Skeletal muscle cell (primary cell): Measurements from ENCODE around the gene ZFHX2.

Experiments used
- DNase-seq: peaks from one replicate; pipeline ENCODE4 v3.0.0-alpha.2; 2010; ENCODE audit warnings: low read depth
- H3K4me3 ChIP-seq: 2 replicates; pipeline ENCODE4 v1.5.1; 2011; ENCODE audit warnings: low read depth, mild to moderate bottlenecking, control low read depth, low read length, moderate library complexity

Gene ZFHX2

DNA sequence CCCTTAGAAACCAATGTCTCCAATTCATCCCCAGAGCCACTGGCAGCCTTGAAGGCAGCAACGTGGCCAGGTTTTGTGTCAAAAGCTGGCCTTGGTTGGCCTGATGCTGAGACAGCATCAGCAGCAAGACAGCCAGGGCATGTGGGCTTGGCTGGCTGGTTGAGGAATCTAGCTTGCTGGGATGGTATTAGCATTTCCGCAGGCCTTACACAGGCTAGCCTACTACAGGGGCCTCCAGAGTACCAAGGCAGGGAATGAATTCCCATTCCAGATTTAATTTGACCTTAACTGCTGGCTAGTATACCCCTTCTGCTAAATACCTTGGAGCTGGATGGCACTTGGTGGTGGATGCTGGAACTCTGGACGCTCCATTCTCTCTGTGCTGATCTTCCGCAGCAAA is 66.2 kb downstream of the ZFHX2 start:
- DNase-seq, result no peak

GRCh38 chr14:23483236-23483854 is 68.2 kb downstream of the ZFHX2 start:
- no peak overlapping the region for H3K4me3 ChIP-seq
- no peak for DNase-seq

More for the DNA sequence above, 66.2 kb downstream of the ZFHX2 start:
- no peak overlapping the region for H3K4me3 ChIP-seq

DNA sequence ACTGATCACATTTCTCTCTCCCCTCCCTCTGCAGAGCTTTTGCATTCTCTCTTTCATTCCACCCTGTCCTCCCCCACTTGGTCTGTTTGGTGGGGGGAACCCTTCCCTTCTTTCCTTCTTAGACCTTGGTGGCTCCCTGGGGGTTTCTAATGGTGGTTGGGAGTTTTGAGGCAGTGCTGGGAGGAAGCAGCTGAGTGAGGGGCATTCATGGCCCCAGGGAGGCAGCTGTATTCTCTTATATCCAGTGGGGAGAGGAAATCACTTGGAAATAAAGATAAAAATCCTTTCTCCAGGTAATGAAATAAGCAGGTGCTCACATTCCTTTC is 68.8 kb downstream of the ZFHX2 start:
- H3K4me3 ChIP-seq, result no peak overlapping the region
- DNase-seq, result no peak

DNA sequence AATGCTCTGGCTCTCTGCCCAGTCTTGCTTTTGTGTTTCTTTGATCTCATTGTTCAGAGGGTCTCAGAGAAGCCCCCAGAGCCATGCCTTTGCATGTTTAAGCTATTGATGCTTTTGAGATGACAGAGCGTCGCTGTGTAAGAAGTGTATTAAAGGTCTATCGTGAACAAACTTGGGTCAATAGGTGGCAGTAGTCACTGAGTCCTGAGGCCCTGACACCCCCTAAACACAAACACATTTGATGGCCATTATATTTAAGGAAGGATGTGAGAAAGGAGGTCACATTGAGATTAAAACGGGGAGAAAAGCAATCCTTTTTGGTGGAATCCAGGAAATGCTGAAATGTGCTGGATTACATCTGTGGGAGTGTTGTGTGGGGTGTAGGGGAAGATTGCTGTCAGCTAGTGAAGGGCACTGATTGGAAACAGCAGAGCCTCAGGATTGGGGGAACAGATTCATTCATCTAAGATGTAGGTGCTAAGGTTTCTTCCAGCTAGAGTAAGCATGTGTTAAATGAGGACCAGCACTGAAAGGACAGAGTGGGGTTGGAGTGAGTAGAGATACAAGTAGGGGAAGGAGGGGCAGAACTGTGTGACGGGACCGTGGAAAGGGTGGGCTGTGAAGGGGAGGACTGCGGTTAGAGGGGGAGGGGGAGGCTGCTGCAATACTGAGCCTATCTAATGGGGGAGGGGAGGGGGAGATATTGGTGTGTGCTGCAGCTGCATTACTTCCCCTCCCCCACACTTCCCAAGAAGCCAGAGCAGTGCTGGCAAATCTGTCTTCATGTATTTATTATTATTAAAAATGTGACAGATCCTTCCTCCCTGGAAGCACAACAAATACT is 69.4 kb downstream of the ZFHX2 start:
- no peak for DNase-seq
- H3K4me3 ChIP-seq, result no peak overlapping the region

DNA sequence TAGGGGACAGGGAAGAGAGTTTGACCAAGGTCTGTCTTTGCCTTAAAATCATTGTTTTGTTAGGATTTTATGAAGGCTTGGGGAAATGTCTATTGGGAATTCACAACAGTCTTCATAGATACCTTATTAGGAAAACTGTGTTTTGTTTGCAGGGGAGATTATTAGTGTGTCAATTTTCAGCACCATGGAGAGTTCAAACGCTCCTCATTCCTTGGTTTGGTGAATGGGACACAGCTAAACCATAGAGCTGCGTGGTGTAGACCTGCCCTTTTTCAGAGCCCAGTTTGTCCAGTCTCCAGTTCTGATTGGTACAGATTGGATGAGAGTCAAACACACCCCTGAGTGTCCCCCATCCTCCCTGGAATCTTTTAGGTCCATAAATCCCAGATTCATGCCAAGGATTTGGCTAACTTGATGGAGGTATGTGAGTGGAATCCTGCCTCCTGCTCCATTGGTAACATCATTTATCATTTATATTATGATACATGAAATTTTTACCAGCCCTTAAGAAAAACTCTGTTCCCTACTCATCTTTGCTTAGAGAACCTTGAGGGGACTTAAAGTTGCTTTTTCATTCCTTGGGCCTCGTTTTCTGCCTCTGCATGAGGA is 70.1 kb downstream of the ZFHX2 start:
- DNase-seq, result no peak
- H3K4me3 ChIP-seq, result no peak overlapping the region

- DNase-seq, result peak; percentile 11
- no peak overlapping the region for H3K4me3 ChIP-seq
These were observed 73.3 kb downstream of the ZFHX2 start for GRCh38 chr14:23478109-23478759.

GRCh38 chr14:23470947-23471346 is 80.6 kb downstream of the ZFHX2 start:
- no peak for DNase-seq

More at GRCh38 chr14:23470947-23471346, 80.6 kb downstream of the ZFHX2 start:
- no peak overlapping the region for H3K4me3 ChIP-seq
